Frontal cortex (tissue), 4 donors: Measurements from ENCODE around the gene TRIM15. TPM values are rescaled to one million over a fixed set of nuclear protein-coding genes. Genes with fewer than 3 reads are reported as not detected.
"Not testable (repeated sequence)": the region's sequence is repeated elsewhere in the genome, so short reads cannot be mapped to it uniquely, and the experiment has no call there.

Experiments used
- DNase-seq, 2 donors: peaks; one replicate each; pipeline ENCODE4 v3.0.0; 2012; ENCODE audit warnings: low spot score in 2 of 2
- FAIRE-seq: peaks from 2 replicates; lab custom pipeline; 2012; peaks lifted over from hg19 to GRCh38; lab: Jason Lieb, UNC
- small RNA-seq: library from RNA; depleted of rRNA; stranded (forward); fragments of <200 nt; gene quantifications from one replicate; pipeline ENCODE3, GENCODE V24; 2014
- total RNA-seq: library from RNA; depleted of rRNA; stranded (reverse); fragments of >200 nt; gene quantifications from one replicate; pipeline ENCODE4 v1.2.3, GENCODE V29; 2014
- donor health status: control.
- donor health status: control.
- donor health status: control.

The TRIM15 gene
- total RNA-seq, 1 donor from 2014 or later: not detected

- peak; percentile 43 to 51 for DNase-seq
- no peak for FAIRE-seq
Observed at GRCh38 chr6:30219244-30219643, 55.9 kb downstream of the TRIM15 start.

GRCh38 chr6:30221395-30221794, 58.0 kb downstream of the TRIM15 start:
- not testable (repeated sequence) for FAIRE-seq, DNase-seq

- FAIRE-seq, DNase-seq: not testable (repeated sequence)
Observed at GRCh38 chr6:30221956-30222355, 58.6 kb downstream of the TRIM15 start.

Small RNA genes lying within 50 kb of the gene (small RNA-seq; reads per million reads assigned to genes)
- not detected for gene RF00554

Other genes starting within 250 kb of the TRIM15 start
- gene HLA-A, start 221.0 kb upstream of the TRIM15 start, total RNA-seq: 55.4 TPM
- 15.5 TPM for gene POLR1H, start 102.3 kb upstream of the TRIM15 start, total RNA-seq
- 17.1 TPM for gene PPP1R11, start 96.3 kb upstream of the TRIM15 start, total RNA-seq
- not detected for gene RNF39, start 87.8 kb upstream of the TRIM15 start, total RNA-seq
- gene TRIM31, start 50.5 kb upstream of the TRIM15 start, total RNA-seq: not detected
- gene TRIM40, start 27.4 kb upstream of the TRIM15 start, total RNA-seq: not detected
- gene TRIM10, start 2.3 kb upstream of the TRIM15 start, total RNA-seq: under 0.01 TPM
- 14.3 TPM for gene TRIM26, start 49.9 kb downstream of the TRIM15 start, total RNA-seq
- gene TRIM39, start 163.4 kb downstream of the TRIM15 start, total RNA-seq: 9.8 TPM
- gene RPP21, start 181.6 kb downstream of the TRIM15 start, total RNA-seq: 23.2 TPM